A549 (cell line): ENCODE results near the gene SRC. TPM values are rescaled to one million over a fixed set of nuclear protein-coding genes. Genes with fewer than 3 reads are reported as not detected.

Experiments used
- ATAC-seq, 2 experiments: fragments of 200-7000 bp in 1 of 2; fragments of >200 bp in 1 of 2; cut with Nextera tagmentation in 1 of 2; cut with Tn5 transposase in 1 of 2; 3 replicates each; pipeline versions ENCODE4 v1.8.0 to v1.9.1; 2018 to 2020; ENCODE audit warnings: mild to moderate bottlenecking in 1 of 2, moderate library complexity in 1 of 2
- CTCF ChIA-PET: fragments of 300-600 bp; sonication (Branson Sonifier 250); formaldehyde crosslinking; extraction: SDS; loops from one replicate; lab custom pipeline; 2021; ENCODE audit warnings: antibody characterized with exemption, inconsistent platforms; lab: Yijun Ruan, JAX
- POLR2A ChIA-PET: fragments of 350-600 bp; formaldehyde crosslinking; extraction: SDS; loops from one replicate; lab custom pipeline; 2021; ENCODE audit warnings: antibody characterized with exemption, inconsistent platforms; lab: Yijun Ruan, JAX
- DNase-seq, 2 experiments: peaks; one replicate each; pipeline versions ENCODE4 v3.0.0 to v3.0.0-alpha.2; 2011 to 2016; ENCODE audit warnings: low read depth in 1 of 2, low spot score in 1 of 2
- FAIRE-seq: peaks from 2 replicates; lab custom pipeline; 2011; peaks lifted over from hg19 to GRCh38; lab: Jason Lieb, UNC
- H3K27ac ChIP-seq, 2 experiments: fragments of >200 bp; sonication (Bioruptor Twin); formaldehyde crosslinking; 3 replicates each; pipeline ENCODE4 v1.5.1; 2016 to 2017
- H3K4me1 ChIP-seq: fragments of >200 bp; sonication (Bioruptor Twin); formaldehyde crosslinking; 3 replicates; pipeline ENCODE4 v1.6.1; 2016
- H3K4me2 ChIP-seq: fragments of >200 bp; sonication (Bioruptor Twin); formaldehyde crosslinking; 3 replicates; pipeline ENCODE4 v1.6.1; 2016
- H3K4me3 ChIP-seq: fragments of >200 bp; sonication (Bioruptor Twin); formaldehyde crosslinking; 3 replicates; pipeline ENCODE4 v1.5.1; 2016
- H3K9me3 ChIP-seq: fragments of >200 bp; sonication (Bioruptor Twin); formaldehyde crosslinking; 3 replicates; pipeline ENCODE4 v1.6.1; 2016
- BCL3 ChIP-seq: fragments of >200 bp; sonication (Bioruptor Twin); formaldehyde crosslinking; IDR thresholded peaks from 3 replicates; pipeline ENCODE4 v1.6.1; 2016
- CTCF ChIP-seq: fragments of >200 bp; sonication (Bioruptor Twin); formaldehyde crosslinking; IDR thresholded peaks from 3 replicates; pipeline ENCODE4 v1.5.1; 2016
- E2F6 ChIP-seq: IDR thresholded peaks from 2 replicates; pipeline ENCODE4 v1.6.1; 2012; ENCODE audit warnings: low read depth, borderline replicate concordance
- FOSL2 ChIP-seq, 2 experiments: fragments of 450-650 bp in 1 of 2; fragments of >200 bp in 1 of 2; sonication (Bioruptor Twin) in 1 of 2; formaldehyde crosslinking; IDR thresholded peaks; 2 replicates each; pipeline versions ENCODE4 v1.5.0 to v1.6.1; 2016 to 2020; ENCODE audit warnings: mild to moderate bottlenecking in 1 of 2, moderate library complexity in 1 of 2
- HDAC2 ChIP-seq: fragments of 200-600 bp; sonication (generic); IDR thresholded peaks from 2 replicates; pipeline ENCODE4 v1.6.1; 2016
- HEYL ChIP-seq: fragments of 250-450 bp; sonication (Bioruptor Pico); IDR thresholded peaks from 2 replicates; pipeline ENCODE4 v1.8.0; 2021; ENCODE audit warnings: mild to moderate bottlenecking, moderate library complexity
- HOXB13 ChIP-seq: fragments of 250-450 bp; sonication (Bioruptor Pico); IDR thresholded peaks from 2 replicates; pipeline ENCODE4 v1.5.0; 2020; ENCODE audit warnings: low read depth, mild to moderate bottlenecking, moderate library complexity
- JUN ChIP-seq, 2 experiments: fragments of >200 bp; sonication (Bioruptor Twin); formaldehyde crosslinking; IDR thresholded peaks; 2 replicates in 1 of 2; 3 replicates in 1 of 2; pipeline ENCODE4 v1.6.1; 2016 to 2017
- JUNB ChIP-seq: fragments of >200 bp; sonication (Bioruptor Twin); formaldehyde crosslinking; IDR thresholded peaks from 2 replicates; pipeline ENCODE4 v1.6.1; 2016
- KDM1A ChIP-seq: fragments of 200-600 bp; sonication (generic); IDR thresholded peaks from 2 replicates; pipeline ENCODE4 v1.6.1; 2016; ENCODE audit warnings: low read depth, mild to moderate bottlenecking
- MAFK ChIP-seq: fragments of 450-650 bp; IDR thresholded peaks from 2 replicates; pipeline ENCODE4 v1.6.1; 2014; ENCODE audit not compliant: partially characterized antibody
- MAX ChIP-seq: IDR thresholded peaks from 2 replicates; pipeline ENCODE4 v1.6.1; 2012
- MAZ ChIP-seq: fragments of 150-350 bp; IDR thresholded peaks from 2 replicates; pipeline ENCODE4 v1.6.1; 2014; ENCODE audit warnings: antibody characterized with exemption, low read depth, low read length, borderline replicate concordance
- NPAS2 ChIP-seq: fragments of 250-450 bp; sonication (Bioruptor Pico); IDR thresholded peaks from 2 replicates; pipeline ENCODE4 v1.8.0; 2022; ENCODE audit warnings: mild to moderate bottlenecking, moderate library complexity, borderline replicate concordance
- PHF8 ChIP-seq: fragments of 200-600 bp; sonication (generic); IDR thresholded peaks from 2 replicates; pipeline ENCODE4 v1.6.1; 2016; ENCODE audit warnings: low read depth, mild to moderate bottlenecking, antibody characterized with exemption, moderate library complexity, borderline replicate concordance
- TFCP2L1 ChIP-seq: fragments of 250-450 bp; sonication (Bioruptor Pico); IDR thresholded peaks from 2 replicates; pipeline ENCODE4 v1.5.0; 2021; ENCODE audit warnings: mild to moderate bottlenecking
- TP53 ChIP-seq: fragments of 250-450 bp; sonication (Bioruptor Pico); IDR thresholded peaks from 2 replicates; pipeline ENCODE4 v1.5.0; 2021; ENCODE audit warnings: mild to moderate bottlenecking, moderate library complexity
- ZFP36 ChIP-seq: fragments of 450-650 bp; IDR thresholded peaks from 2 replicates; pipeline ENCODE4 v1.6.1; 2014; ENCODE audit warnings: borderline replicate concordance; ENCODE audit not compliant: partially characterized antibody
- WGBS: methylation state at CpG from one replicate; pipeline ENCODE4 v1.1.6; 2017; ENCODE audit errors: missing lambda C conversion rate; 5-methylcytosine and 5-hydroxymethylcytosine counted together
- polyA plus RNA-seq, 4 experiments: library from polyadenylated mRNA; depleted of rRNA in 3 of 4; stranded (reverse); fragments of >200 nt; fragmentation: RNase III in 1 of 4; extraction: RNeasy Plus Mini Kit Qiagen cat#74134 plus additional on column Dnase treatment in 1 of 4; gene quantifications; 2 replicates in 3 of 4; 3 replicates in 1 of 4; pipeline ENCODE4 v1.2.3, GENCODE V29; 2011 to 2017

Gene SRC
- polyA plus RNA-seq, 2 of the 4 experiments (the other 2 are of a cell fraction) = 139 to 154 TPM

GRCh38 chr20:37357481-37358365 is 11.8 kb downstream of the SRC start:
- 0 out of 3 replicates have a peak overlapping the region, but pooled peaks have one; percentile 4 for H3K4me2 ChIP-seq
- WGBS = 90% methylated on average over 15 of the region's 15 CpGs
- DNase-seq = no peak
- H3K9me3 ChIP-seq = no peaks in the 10 kb centered on the region
- H3K27ac ChIP-seq = peak overlapping the region in 1 of 2 experiments; percentile 85; a peak in 4 of 6 replicates
- H3K4me3 ChIP-seq = no peak overlapping the region
- POLR2A ChIA-PET = no interaction called here
- peaks cover 72% of the 10 kb centered on the region for H3K4me1 ChIP-seq
- no peak for FAIRE-seq
- CTCF ChIA-PET = interaction anchor here (1.5 to 3.0 kb wide), 3 partner anchors 19 to 64 kb away, joined by 3 to 19 read pairs (median 3); no protein-coding TSS in a partner anchor
- peak in 1 of 2 experiments; percentile 15; a peak in 2 of 6 replicates for ATAC-seq
- TF ChIP-seq KDM1A (peak; percentile 48; the same call in 1 of the 2 replicates), BCL3 (no peak)

GRCh38 chr20:37358366-37359150 is 12.6 kb downstream of the SRC start:
- Histone ChIP-seq H3K9me3 (no peaks in the 10 kb centered on the region), H3K27ac (peak overlapping the region; percentile 30 to 85; a peak in 5 of 6 replicates), H3K4me2 (peak overlapping the region; percentile 22; the same call in 2 of the 3 replicates), H3K4me1 (peaks cover 70% of the 10 kb centered on the region), H3K4me3 (no peak overlapping the region)
- DNase-seq = no peak
- ChIA-PET CTCF (interaction anchor here (1.3 to 1.5 kb wide), 2 partner anchors 18 to 31 kb away, joined by 3 read pairs; no protein-coding TSS in a partner anchor), POLR2A (interaction anchor here (0.5 kb wide), 1 partner anchor 22 kb away, joined by 3 read pairs; no protein-coding TSS in a partner anchor)
- TF ChIP-seq CTCF (no peak), E2F6 (no peak), MAX (peak; percentile 25; the same call in 1 of the 2 replicates)
- ATAC-seq = peak in 1 of 2 experiments; percentile 5; a peak in 1 of 6 replicates
- FAIRE-seq = no peak
- WGBS = 75% methylated on average over 20 of the region's 23 CpGs

- CTCF ChIA-PET = interaction anchor here (1.3 to 1.5 kb wide), 2 partner anchors 18 to 30 kb away, joined by 3 read pairs; no protein-coding TSS in a partner anchor
These were observed 13.4 kb downstream of the SRC start for GRCh38 chr20:37359331-37359730.

GRCh38 chr20:37359836-37360235 is 13.9 kb downstream of the SRC start:
- CTCF ChIA-PET = interaction anchor here (1.3 kb wide), 1 partner anchor 30 kb away, joined by 3 read pairs; no protein-coding TSS in a partner anchor
- ATAC-seq = no peak
- H3K27ac ChIP-seq = peak overlapping the region in 1 of 2 experiments; percentile 85; a peak in 3 of 6 replicates
- TF ChIP-seq ZFP36 = no peak
- no peak for TF ChIP-seq MAZ
- TF ChIP-seq KDM1A = no peak
- TF ChIP-seq MAFK = no peak
- no peak for TF ChIP-seq NPAS2
- no peak for TF ChIP-seq HDAC2
- TF ChIP-seq TFCP2L1 (CRISPR knock-in tag) = no peak
- no peak for TF ChIP-seq PHF8
- TF ChIP-seq JUN (IDR thresholded peaks at IDR 0.05) = no peak
- TF ChIP-seq TP53 (CRISPR knock-in tag) = no peak
- no peak for TF ChIP-seq JUNB
- TF ChIP-seq HEYL (CRISPR knock-in tag) = no peak
- no peak for TF ChIP-seq CTCF
- TF ChIP-seq HOXB13 (CRISPR knock-in tag) = no peak
- TF ChIP-seq, all 56 proteins: peak for 0
- Histone ChIP-seq H3K4me2 (no peak overlapping the region), H3K4me3 (no peak overlapping the region), H3K4me1 (peaks cover 57% of the 10 kb centered on the region), H3K9me3 (no peaks in the 10 kb centered on the region)
- no peak for DNase-seq
- no peak for FAIRE-seq
- WGBS = 91% methylated on average over 5 of the region's 5 CpGs
- POLR2A ChIA-PET = no interaction called here

More at GRCh38 chr20:37359331-37359730, 13.4 kb downstream of the SRC start:
- no peaks in the 10 kb centered on the region for H3K9me3 ChIP-seq
- no peak for DNase-seq
- ATAC-seq = no peak
- WGBS = 91% methylated on average over 9 of the region's 9 CpGs
- H3K4me1 ChIP-seq = peaks cover 62% of the 10 kb centered on the region
- TF ChIP-seq MAFK = no peak
- no peak for TF ChIP-seq FOSL2 (IDR thresholded peaks at IDR 0.05)
- TF ChIP-seq FOSL2 (CRISPR knock-in tag; IDR thresholded peaks at IDR 0.05) = no peak
- H3K4me3 ChIP-seq = no peak overlapping the region
- POLR2A ChIA-PET = no interaction called here
- H3K4me2 ChIP-seq = no peak overlapping the region
- H3K27ac ChIP-seq = peak overlapping the region in 1 of 2 experiments; percentile 85; a peak in 3 of 6 replicates
- FAIRE-seq = no peak
